Measurements from ENCODE around the gene PLB1. TPM values are rescaled to one million over a fixed set of nuclear protein-coding genes. Genes with fewer than 3 reads are reported as not detected.

Gene PLB1
- total RNA-seq, 2 donors from 2014 or later: 2.1 to 3.0 TPM

DNA sequence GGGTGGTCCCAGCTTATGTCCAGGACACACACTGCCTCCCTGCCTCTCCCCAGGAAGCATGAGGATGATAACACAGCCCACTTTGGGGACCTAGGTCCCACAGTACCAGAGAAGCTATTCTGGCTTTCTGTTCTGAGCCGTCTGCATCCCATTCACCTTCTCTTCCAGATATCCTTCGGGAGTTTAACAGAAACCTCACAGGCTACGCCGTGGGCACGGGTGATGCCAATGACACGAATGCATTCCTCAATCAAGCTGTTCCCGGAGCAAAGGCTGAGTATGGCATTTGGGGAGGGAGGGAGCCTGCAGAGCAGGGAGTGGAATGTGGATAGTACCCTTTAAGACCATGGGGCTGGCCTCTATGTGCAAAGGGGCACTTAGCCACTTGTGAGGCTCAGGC, 102.6 kb downstream of the PLB1 start:
- H3K27me3 ChIP-seq: no peaks in the 10 kb centered on the region
- no peak overlapping the region for H3K4me3 ChIP-seq
- no peaks in the 10 kb centered on the region for H3K9me3 ChIP-seq
- H3K36me3 ChIP-seq: no peaks in the 10 kb centered on the region
- H3K4me1 ChIP-seq: peaks cover 3 to 38% of the 10 kb centered on the region in 2 donors
- DNase-seq (ENCODE audit: low spot score): no peak
- TF ChIP-seq, protein P1, sequence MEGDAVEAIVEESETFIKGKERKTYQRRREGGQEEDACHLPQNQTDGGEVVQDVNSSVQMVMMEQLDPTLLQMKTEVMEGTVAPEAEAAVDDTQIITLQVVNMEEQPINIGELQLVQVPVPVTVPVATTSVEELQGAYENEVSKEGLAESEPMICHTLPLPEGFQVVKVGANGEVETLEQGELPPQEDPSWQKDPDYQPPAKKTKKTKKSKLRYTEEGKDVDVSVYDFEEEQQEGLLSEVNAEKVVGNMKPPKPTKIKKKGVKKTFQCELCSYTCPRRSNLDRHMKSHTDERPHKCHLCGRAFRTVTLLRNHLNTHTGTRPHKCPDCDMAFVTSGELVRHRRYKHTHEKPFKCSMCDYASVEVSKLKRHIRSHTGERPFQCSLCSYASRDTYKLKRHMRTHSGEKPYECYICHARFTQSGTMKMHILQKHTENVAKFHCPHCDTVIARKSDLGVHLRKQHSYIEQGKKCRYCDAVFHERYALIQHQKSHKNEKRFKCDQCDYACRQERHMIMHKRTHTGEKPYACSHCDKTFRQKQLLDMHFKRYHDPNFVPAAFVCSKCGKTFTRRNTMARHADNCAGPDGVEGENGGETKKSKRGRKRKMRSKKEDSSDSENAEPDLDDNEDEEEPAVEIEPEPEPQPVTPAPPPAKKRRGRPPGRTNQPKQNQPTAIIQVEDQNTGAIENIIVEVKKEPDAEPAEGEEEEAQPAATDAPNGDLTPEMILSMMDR (IDR thresholded peaks at IDR 0.05): no peak
- peak overlapping the region; percentile 40 to 62 for H3K27ac ChIP-seq

DNA sequence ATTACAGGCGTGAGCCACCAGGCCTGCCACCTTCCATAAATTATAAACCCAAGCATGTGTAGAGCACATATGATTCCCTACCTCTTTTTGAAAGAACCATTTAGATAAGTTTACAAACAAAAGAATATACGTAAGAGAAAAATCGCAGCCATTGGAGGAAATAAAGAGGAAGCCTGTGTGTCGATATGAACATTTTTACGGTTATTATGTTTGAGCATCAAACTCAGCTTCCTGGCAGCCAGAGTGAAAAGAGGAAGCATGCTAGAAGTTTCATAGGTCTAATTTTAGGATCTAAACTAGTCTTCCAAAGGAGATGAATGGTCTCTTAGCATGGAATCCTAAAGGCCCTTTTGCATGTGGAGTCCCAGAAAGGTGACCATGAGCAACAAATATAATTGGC, 104.3 kb downstream of the PLB1 start:
- DNase-seq (ENCODE audit: low spot score): no peak
- no peaks in the 10 kb centered on the region for H3K27me3 ChIP-seq
- peak overlapping the region in 1 of 2 donors; percentile 20 for H3K27ac ChIP-seq
- H3K9me3 ChIP-seq: no peaks in the 10 kb centered on the region
- H3K4me1 ChIP-seq: peaks cover 3 to 25% of the 10 kb centered on the region in 2 donors
- no peak overlapping the region for H3K4me3 ChIP-seq
- H3K36me3 ChIP-seq: no peaks in the 10 kb centered on the region
- TF ChIP-seq, protein P1 (IDR thresholded peaks at IDR 0.05): no peak

DNA sequence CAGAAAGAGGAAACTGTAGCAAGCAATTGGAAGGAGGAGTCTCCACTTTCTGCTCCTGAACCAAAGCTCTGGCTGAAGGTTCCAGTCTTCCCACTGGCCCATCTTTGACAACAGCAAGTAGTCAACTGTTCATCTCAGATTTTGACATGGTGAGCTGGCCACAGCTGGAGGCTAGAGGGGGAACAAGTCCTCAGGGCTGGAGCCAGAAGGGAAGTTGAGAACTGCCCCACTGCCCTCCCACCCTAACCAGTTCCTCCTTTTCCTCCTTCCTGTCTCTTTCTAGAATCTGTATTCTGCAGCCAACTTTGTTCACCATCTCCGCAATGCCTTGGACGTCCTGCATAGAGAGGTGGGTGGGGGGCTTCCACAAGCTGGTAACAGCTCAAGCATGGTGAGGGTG, 105.8 kb downstream of the PLB1 start:
- Histone ChIP-seq H3K4me3 (peak overlapping the region in 1 of 2 donors; percentile 6), H3K27me3 (no peaks in the 10 kb centered on the region), H3K36me3 (no peaks in the 10 kb centered on the region), H3K27ac (peak overlapping the region; percentile 11 to 26), H3K4me1 (peaks cover 3 to 19% of the 10 kb centered on the region in 2 donors), H3K9me3 (no peaks in the 10 kb centered on the region)
- no peak for DNase-seq (ENCODE audit: low spot score)
- TF ChIP-seq, protein P1 (IDR thresholded peaks at IDR 0.05): no peak

GRCh38 chr2:28602136-28602660, 106.3 kb downstream of the PLB1 start:
- peak overlapping the region; percentile 11 to 26 for H3K27ac ChIP-seq
- H3K9me3 ChIP-seq: no peaks in the 10 kb centered on the region
- no peak for DNase-seq (ENCODE audit: low spot score)
- TF ChIP-seq, protein P1 (IDR thresholded peaks at IDR 0.05): no peak
- peak overlapping the region in 1 of 2 donors; percentile 6 for H3K4me3 ChIP-seq
- no peaks in the 10 kb centered on the region for H3K27me3 ChIP-seq
- H3K36me3 ChIP-seq: no peaks in the 10 kb centered on the region
- peaks cover 3 to 25% of the 10 kb centered on the region in 2 donors for H3K4me1 ChIP-seq

GRCh38 chr2:28602751-28603639, 107.1 kb downstream of the PLB1 start:
- peak overlapping the region in 1 of 2 donors; percentile 27 for H3K27ac ChIP-seq
- no peak for DNase-seq (ENCODE audit: low spot score)

More at GRCh38 chr2:28602751-28603639, 107.1 kb downstream of the PLB1 start:
- Histone ChIP-seq H3K9me3 (no peaks in the 10 kb centered on the region), H3K27me3 (no peaks in the 10 kb centered on the region), H3K4me3 (no peak overlapping the region), H3K4me1 (peaks cover 3 to 29% of the 10 kb centered on the region in 2 donors), H3K36me3 (no peaks in the 10 kb centered on the region)
- TF ChIP-seq, protein P1 (IDR thresholded peaks at IDR 0.05): no peak

Measured in right atrium auricular region (tissue), 2 donors.